ENCODE measurements around the gene ARNT2.
"Not testable (repeated sequence)": the region's sequence is repeated elsewhere in the genome, so short reads cannot be mapped to it uniquely, and the experiment has no call there.

The ARNT2 gene

GRCh38 chr15:80630981-80631380, 226.8 kb downstream of the ARNT2 start:
- DNase-seq: no peak

DNA sequence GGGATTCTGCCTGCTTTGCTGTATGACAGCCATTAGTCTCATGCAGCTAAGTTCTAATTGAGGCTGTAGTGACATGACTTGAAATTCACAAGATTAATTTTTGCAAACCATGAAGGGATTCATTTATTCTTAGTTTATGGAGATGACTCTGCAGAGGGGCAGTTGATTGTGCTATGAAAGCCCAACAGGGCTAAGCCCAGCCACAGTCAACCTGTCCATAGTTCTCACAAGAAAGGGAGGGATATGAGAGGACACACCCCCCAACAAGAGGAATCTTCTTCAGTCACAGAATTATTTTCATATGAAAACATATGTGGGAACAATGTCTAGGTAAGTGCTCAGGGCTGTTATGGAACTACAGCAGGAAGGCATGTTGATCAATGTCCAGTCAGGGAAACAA, 229.0 kb downstream of the ARNT2 start:
- no peak for DNase-seq

DNA sequence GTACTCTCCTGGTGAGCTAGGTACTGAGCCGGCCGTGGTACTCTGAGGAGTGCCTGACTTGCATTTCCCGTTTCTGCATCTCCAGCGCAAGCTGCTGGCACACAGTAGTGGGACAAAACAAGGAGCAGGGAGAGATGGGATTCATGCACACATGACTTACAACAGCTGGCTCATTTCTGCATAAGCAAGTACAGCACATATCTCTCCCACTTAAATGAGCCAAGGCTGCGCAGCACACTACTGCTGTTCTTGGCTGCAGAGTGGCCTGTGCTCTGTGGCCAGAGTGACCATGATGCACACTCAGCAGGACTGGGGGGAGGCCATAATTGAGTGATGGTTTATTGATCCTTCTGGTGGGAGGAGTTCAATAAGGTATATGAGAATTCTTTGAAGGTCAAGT, 231.8 kb downstream of the ARNT2 start:
- no peak for DNase-seq

GRCh38 chr15:80636675-80637074, 232.5 kb downstream of the ARNT2 start:
- DNase-seq: no peak

- DNase-seq: no peak
Observed at GRCh38 chr15:80637747-80638146, 233.6 kb downstream of the ARNT2 start.

- DNase-seq: no peak
Observed at GRCh38 chr15:80638553-80639167, 234.5 kb downstream of the ARNT2 start.

GRCh38 chr15:80639168-80639555, 235.0 kb downstream of the ARNT2 start:
- no peak for DNase-seq

DNA sequence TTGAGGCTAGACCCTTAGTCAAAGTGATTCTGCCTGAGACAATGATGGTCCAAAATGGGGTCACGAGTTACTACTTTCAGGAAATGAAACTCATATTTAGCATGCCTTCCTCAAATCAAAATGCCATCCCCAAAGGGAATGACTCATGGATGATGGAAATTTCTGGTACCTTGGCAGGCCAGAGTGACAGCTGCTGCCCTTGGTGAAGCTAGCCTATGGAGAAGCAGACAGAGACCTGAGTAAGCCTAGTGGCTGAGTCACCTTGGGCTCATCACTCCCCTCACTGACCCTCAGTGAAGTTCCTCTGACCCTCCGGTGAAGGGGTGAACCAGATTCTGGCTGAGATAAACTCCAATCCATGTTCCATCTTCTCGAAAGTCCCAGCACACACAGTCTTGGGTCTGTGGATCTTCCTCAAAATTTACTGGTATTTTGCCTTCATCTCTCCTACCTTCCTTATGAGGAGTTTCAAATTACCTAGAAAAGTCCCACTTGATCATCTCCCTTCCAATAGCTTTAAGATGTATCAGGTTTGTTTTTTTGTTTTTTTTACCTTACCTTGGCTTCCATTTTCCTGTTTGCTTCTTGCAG, 236.4 kb downstream of the ARNT2 start:
- no peak for DNase-seq

DNA sequence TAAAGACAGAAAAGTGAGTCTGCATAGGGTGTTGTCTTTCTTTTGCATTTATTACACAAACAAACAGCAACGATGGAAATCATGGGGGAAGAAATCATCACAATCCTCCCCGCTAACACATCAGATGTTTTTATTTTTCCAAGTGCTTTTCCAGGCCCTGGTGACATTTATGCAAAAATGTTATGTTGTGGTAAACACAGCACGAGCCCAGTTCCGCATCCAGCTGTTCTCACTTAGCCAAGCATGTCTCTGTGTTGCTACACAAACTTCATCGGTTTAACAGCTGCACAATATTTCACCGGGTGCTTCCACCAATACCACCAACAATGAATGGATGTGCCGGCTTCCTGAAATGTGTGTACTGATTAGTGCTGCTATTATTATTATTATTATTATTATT, 237.2 kb downstream of the ARNT2 start:
- DNase-seq: no peak

DNA sequence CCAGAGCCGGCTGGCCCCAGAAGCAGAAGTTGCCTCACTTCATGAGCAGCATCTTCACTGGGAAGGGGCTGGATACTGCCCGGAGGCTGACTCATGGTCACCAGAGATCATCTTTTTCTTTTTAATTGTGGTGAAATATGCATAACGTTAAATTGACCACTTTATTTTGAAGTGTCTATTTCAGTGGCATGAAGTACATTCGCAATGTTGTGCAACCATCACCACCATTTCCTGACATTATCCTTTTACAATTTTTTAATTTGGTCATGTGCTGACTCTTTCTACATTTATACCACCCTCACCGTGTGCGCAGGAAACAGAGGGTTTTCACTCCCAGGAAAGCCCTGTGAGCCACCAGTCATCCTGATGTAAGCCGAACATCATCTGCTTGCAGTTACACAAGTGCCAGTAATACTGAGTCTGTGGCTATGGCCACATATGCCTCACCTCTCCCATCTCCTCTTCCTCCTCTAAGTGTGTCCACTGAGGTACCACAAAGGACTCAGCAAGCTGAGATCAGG, 239.3 kb downstream of the ARNT2 start:
- no peak for DNase-seq

DNA sequence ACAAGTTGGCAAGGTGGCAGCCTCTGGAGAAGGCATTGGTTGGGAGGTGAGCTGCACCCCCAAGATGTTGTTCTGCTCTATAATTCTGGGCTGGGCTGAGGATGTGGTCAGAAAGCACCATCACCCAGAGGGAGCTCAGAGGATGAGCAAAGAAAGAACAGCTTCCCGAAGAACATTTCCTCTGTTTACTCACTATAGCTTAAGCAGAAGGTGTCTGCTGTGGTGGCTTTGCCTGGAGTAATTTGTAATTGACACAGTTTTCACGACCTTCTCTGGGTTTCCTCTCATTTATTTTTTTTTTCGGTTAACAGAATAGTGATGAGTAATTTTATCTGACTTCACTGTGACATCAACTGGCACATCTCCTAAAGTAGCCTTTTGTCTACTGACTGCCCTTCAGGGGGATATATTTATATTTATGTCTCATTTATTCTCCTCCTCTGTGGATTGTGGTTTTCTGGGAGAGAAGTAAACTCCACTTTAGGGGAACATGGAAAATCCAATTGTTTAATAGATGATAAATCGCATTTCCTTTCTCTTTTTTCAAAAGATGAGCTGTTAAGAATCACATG, 241.4 kb downstream of the ARNT2 start:
- no peak for DNase-seq

- DNase-seq: not testable (repeated sequence)
Observed at GRCh38 chr15:80647424-80647823, 243.2 kb downstream of the ARNT2 start.
